Measurements from ENCODE around the gene SLF2. TPM values are rescaled to one million over a fixed set of nuclear protein-coding genes. Genes with fewer than 3 reads are reported as not detected.
A peak's percentile ranks its signal among the peaks of the same experiment; 100 is the strongest.

SLF2 gene
- total and polyA plus RNA-seq, 2 of the 8 experiments (the other 6 are each of a cell fraction or from before 2014, with no cell fraction given): 5.5 to 20.9 TPM

DNA sequence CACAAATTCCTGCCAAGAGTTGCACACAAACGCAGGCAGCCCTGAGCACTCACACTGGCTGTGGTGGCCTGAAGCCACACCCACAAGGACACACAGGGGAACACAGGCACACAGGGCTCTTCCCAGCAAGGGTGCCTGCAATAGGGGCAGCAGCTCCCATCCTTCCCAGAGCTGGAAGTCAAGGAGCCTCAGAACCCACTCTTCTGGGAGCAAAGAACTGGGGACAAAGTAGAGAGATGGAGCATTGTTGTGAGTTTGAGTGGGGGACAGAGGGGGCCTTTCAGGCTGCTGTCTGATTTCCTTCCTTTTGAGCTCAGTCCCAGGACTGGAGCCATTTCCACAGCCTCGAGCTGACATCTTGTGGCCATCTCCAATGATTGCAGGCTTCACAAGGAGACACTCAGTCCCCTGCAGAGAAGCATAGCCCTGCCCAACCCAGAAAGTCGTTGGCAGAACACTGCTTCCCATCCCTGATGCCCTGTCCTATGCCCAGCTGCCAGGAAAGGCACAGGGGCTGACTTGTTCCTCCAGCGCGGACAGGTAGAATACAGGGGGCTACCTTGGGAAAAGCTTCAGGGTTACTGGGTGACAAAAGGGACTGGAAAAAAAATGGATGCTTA lies 34.4 kb upstream of the SLF2 start:
- H4K20me1 ChIP-seq (replicated peaks in 1 of 2; ENCODE audit: control insufficient read depth in 1 of 2, insufficient read depth in 2 of 2, low read length in 2 of 2): peaks cover 0 to 2% of the 10 kb centered on the region in 2 experiments
- no peak overlapping the region for H3K56ac ChIP-seq (replicated peaks; ENCODE audit: insufficient read length, low read depth, low read length)
- peaks cover 0 to 13% (median 6%) of the 10 kb centered on the region in 4 experiments; a peak in 4 of 7 replicates for H3K27me3 ChIP-seq (replicated peaks in 1 of 4; ENCODE audit: control insufficient read depth in 3 of 4, extremely low read depth in 1 of 4, insufficient read depth in 3 of 4, low read length in 3 of 4)
- H3K4ac ChIP-seq (replicated peaks; ENCODE audit: insufficient read length, low read depth, low read length): no peak overlapping the region
- H2AFZ ChIP-seq (ENCODE audit: low read length): 0 out of 2 replicates have a peak overlapping the region, but pooled peaks have one; percentile 47
- no peak overlapping the region for H3K23ac ChIP-seq (ENCODE audit: insufficient read length)
- ChIA-PET CTCF (ENCODE audit: partially characterized antibody) (interaction anchor here (0.6 to 10.6 kb wide), 79 partner anchors 9 to 530 kb away, joined by 3 to 110 read pairs (median 4); partner anchors contain the start of genes HIF1AN and SEMA4G), POLR2A (ENCODE audit: partially characterized antibody) (interaction anchor here (0.8 to 1.9 kb wide), 6 partner anchors 10 to 317 kb away, joined by 3 to 8 read pairs (median 4); no protein-coding TSS in a partner anchor)
- no peak overlapping the region for H2BK20ac ChIP-seq (ENCODE audit: low read length)
- H3K4me3 ChIP-seq (ENCODE audit: extremely low read depth in 1 of 4, insufficient read depth in 2 of 4, low read depth in 3 of 4, low read length in 4 of 4): no peak overlapping the region
- H4K5ac ChIP-seq (ENCODE audit: insufficient read length, low read depth, low read length): no peak overlapping the region
- H4K8ac ChIP-seq (ENCODE audit: extremely low read depth, insufficient read depth, low read length): no peak overlapping the region
- no peak overlapping the region for H3K14ac ChIP-seq (ENCODE audit: insufficient read length)
- no peak overlapping the region for H3K18ac ChIP-seq (ENCODE audit: extremely low read depth, low read length)
- H3K9ac ChIP-seq (replicated peaks in 1 of 4; ENCODE audit: extremely low read depth in 1 of 4, low read depth in 3 of 4, low read length in 3 of 4): no peak overlapping the region
- FAIRE-seq: peak; percentile 98
- no peaks in the 10 kb centered on the region for H3K79me2 ChIP-seq (ENCODE audit: control insufficient read depth in 1 of 2, insufficient read depth in 2 of 2, low read length in 2 of 2)
- H4K91ac ChIP-seq (replicated peaks; ENCODE audit: insufficient read length, low read length): no peak overlapping the region
- H3K9me3 ChIP-seq (ENCODE audit: insufficient read depth in 2 of 2, low read depth in 1 of 2, low read length in 1 of 2): no peaks in the 10 kb centered on the region
- no peak overlapping the region for H3K27ac ChIP-seq (ENCODE audit: low read depth, low read length)
- no peak overlapping the region for H2AK5ac ChIP-seq (ENCODE audit: low read depth, low read length)
- no peak overlapping the region for H2BK15ac ChIP-seq (ENCODE audit: low read length)
- H2BK12ac ChIP-seq (ENCODE audit: low read depth, low read length): no peak overlapping the region
- no peaks in the 10 kb centered on the region; the same call in 1 of the 2 replicates for H3K23me2 ChIP-seq (ENCODE audit: low read depth, low read length)
- H3K4me2 ChIP-seq (ENCODE audit: insufficient read depth in 1 of 2, low read depth in 2 of 2, low read length in 2 of 2): 0 out of 4 replicates have a peak overlapping the region, but pooled peaks of 1 of the 2 experiments have one; percentile 0
- peak; percentile 31 to 71 for DNase-seq (ENCODE audit: low read depth in 1 of 2, low spot score in 2 of 2)
- 14% methylated on average over 5 of the region's 5 CpGs; no CpG with 5 or more reads in 1 of the 2 experiments for WGBS, 2 experiments (ENCODE audit: extremely low coverage in 1 of 2, insufficient coverage in 1 of 2, insufficient read length in 1 of 2, insufficient replicate concordance in 2 of 2, low coverage in 1 of 2, low lambda C conversion rate in 2 of 2, missing lambda C conversion rate in 1 of 2)
- H2BK120ac ChIP-seq (replicated peaks; ENCODE audit: low read depth, low read length): no peak overlapping the region
- peaks cover 0 to 12% (median 7%) of the 10 kb centered on the region in 4 experiments; a peak in 5 of 7 replicates for H3K4me1 ChIP-seq (replicated peaks in 1 of 4; ENCODE audit: control insufficient read depth in 3 of 4, insufficient read depth in 4 of 4, low read length in 3 of 4)
- H2BK5ac ChIP-seq (ENCODE audit: low read depth, low read length): no peak overlapping the region
- no peaks in the 10 kb centered on the region for H3K79me1 ChIP-seq (ENCODE audit: low read depth, low read length)
- no peaks in the 10 kb centered on the region for H3K36me3 ChIP-seq (ENCODE audit: control insufficient read depth in 2 of 4, insufficient read depth in 4 of 4, low read length in 3 of 4)
- TF ChIP-seq, protein P1, sequence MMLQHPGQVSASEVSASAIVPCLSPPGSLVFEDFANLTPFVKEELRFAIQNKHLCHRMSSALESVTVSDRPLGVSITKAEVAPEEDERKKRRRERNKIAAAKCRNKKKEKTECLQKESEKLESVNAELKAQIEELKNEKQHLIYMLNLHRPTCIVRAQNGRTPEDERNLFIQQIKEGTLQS (IDR thresholded peaks at IDR 0.05; ENCODE audit: insufficient read depth, low read depth, low read length): no peak
- TF ChIP-seq NANOG (IDR thresholded peaks at IDR 0.05; ENCODE audit: insufficient read depth, low read depth, low read length, poor library complexity, severe bottlenecking) (no peak), CHD1 (IDR thresholded peaks at IDR 0.05; ENCODE audit: low read depth, low read length) (no peak), GABPA (IDR thresholded peaks at IDR 0.05; ENCODE audit: borderline replicate concordance, insufficient read depth, low read length) (peak; percentile 45; the same call in 1 of the 2 replicates), YY1 (IDR thresholded peaks at IDR 0.05; ENCODE audit: low read depth, low read length) (no peak), EP300 (IDR thresholded peaks at IDR 0.05; ENCODE audit: borderline replicate concordance in 1 of 2, low read depth in 2 of 2, low read length in 2 of 2) (no peak), SP4 (IDR thresholded peaks at IDR 0.05; ENCODE audit: low read length) (no peak), MAFK (IDR thresholded peaks at IDR 0.05; ENCODE audit: low read depth, low read length) (no peak), TAF1 (IDR thresholded peaks at IDR 0.05; ENCODE audit: low read depth, low read length) (no peak), CBX5 (IDR thresholded peaks at IDR 0.05; ENCODE audit: low read depth, low read length) (no peak), RBBP5 (IDR thresholded peaks at IDR 0.05; ENCODE audit: borderline replicate concordance, low read depth, low read length) (no peak), RXRA (IDR thresholded peaks at IDR 0.05; ENCODE audit: insufficient read depth, low read depth, low read length) (no peak)
